VCaP (cell line): ENCODE results near the gene MOB1B.
A peak's percentile ranks its signal among the peaks of the same experiment; 100 is the strongest.

Source experiments
- H3K27ac ChIP-seq: fragments of 450-650 bp; 2 replicates; pipeline ENCODE4 v1.5.1; 2017
- TF ChIP-seq, protein P1 (sequence below): fragments of 450-650 bp; conservative IDR thresholded peaks from 2 replicates; pipeline ENCODE4 v1.5.1; 2017; ENCODE audit warnings: mild to moderate bottlenecking, moderate library complexity

The MOB1B gene

GRCh38 chr4:70901984-70902576, at the start of gene MOB1B:
Gene MOB1B, plus strand, starts transcription at chr4:70902369. Its CDS starts 168 bp downstream, at chr4:70902537.
- TF ChIP-seq, protein P1, sequence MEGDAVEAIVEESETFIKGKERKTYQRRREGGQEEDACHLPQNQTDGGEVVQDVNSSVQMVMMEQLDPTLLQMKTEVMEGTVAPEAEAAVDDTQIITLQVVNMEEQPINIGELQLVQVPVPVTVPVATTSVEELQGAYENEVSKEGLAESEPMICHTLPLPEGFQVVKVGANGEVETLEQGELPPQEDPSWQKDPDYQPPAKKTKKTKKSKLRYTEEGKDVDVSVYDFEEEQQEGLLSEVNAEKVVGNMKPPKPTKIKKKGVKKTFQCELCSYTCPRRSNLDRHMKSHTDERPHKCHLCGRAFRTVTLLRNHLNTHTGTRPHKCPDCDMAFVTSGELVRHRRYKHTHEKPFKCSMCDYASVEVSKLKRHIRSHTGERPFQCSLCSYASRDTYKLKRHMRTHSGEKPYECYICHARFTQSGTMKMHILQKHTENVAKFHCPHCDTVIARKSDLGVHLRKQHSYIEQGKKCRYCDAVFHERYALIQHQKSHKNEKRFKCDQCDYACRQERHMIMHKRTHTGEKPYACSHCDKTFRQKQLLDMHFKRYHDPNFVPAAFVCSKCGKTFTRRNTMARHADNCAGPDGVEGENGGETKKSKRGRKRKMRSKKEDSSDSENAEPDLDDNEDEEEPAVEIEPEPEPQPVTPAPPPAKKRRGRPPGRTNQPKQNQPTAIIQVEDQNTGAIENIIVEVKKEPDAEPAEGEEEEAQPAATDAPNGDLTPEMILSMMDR, result peak; percentile 62
- H3K27ac ChIP-seq, result peak within 1 kb of the TSS; percentile 88

GRCh38 chr4:70855464-70855863, 46.7 kb upstream of the MOB1B start:
- H3K27ac ChIP-seq, result no peak overlapping the region
- TF ChIP-seq, protein P1, result no peak

- H3K27ac ChIP-seq, result no peak overlapping the region
- TF ChIP-seq, protein P1, result no peak
Observed at GRCh38 chr4:70858454-70858853, 43.7 kb upstream of the MOB1B start.

GRCh38 chr4:70859066-70859465, 43.1 kb upstream of the MOB1B start:
- H3K27ac ChIP-seq, result no peak overlapping the region
- TF ChIP-seq, protein P1, result no peak

DNA sequence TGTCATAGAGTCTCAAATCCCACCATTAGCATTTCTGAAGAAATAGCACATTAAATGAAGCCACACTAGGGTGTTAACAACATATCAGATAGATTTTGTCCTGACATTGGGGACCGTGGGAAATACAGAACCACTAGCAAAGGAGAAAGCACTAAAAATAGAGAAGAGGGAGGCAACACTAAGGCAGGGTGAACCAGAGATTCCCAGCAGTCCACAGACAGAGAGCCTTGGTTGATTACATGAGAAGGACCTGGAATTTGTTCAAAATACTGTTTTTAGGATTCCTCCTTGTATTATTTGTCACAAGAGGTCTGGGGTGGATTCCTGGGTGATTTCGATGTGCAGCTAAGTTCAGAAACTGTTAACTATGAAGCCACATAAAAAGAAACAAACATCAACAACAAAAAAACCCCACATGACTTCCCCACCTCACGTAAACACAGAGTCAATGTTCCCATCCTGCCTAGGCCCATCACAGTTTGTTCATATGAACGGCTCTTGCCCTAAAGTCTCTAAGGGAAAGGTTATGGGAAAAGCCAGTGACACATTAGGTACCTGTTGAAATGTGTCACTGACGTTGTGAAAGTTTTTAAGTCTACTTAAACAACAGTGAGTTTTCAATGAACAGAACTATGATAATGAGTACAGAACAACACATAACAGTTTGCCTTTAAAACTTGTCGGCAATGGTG, 38.9 kb upstream of the MOB1B start:
- no peak overlapping the region for H3K27ac ChIP-seq
- TF ChIP-seq, protein P1, result no peak

DNA sequence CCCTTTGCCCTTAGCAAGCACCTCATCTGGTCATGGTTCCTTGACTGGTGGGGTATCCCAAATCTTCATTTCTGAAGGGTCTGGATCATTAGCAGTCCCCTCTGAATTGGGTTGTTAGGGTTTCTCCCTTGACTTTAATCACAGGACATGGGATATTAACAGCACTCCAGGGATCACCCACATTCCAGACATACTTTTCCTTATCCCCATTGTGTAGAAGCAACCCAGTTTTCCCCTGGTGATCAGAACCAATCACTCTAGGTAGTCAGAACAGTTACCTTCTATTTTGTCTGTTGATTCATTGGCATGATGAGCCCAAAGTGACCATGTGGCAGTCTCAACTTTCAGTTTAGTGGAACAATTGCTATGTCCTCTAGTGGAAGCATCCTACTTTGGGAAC, 33.4 kb upstream of the MOB1B start:
- no peak overlapping the region for H3K27ac ChIP-seq
- TF ChIP-seq, protein P1, result no peak

- TF ChIP-seq, protein P1, result no peak
- no peak overlapping the region for H3K27ac ChIP-seq
Observed at GRCh38 chr4:70873216-70873615, 29.0 kb upstream of the MOB1B start.
